Cardiac fibroblast (primary cell): ENCODE measurements around the gene UBIAD1.

Experiments
- DNase-seq, 2 donors: peaks; one replicate each; pipeline versions ENCODE4 v3.0.0 to v3.0.0-alpha.2; 2010; ENCODE audit warnings: low read depth in 2 of 2
- H3K4me3 ChIP-seq, 2 donors: replicated peaks in 1 of 2; 1 replicate in 1 of 2; 2 replicates in 1 of 2; pipeline ENCODE4 v1.5.1; 2011; ENCODE audit warnings: low read depth in 2 of 2, low read length in 2 of 2, mild to moderate bottlenecking in 2 of 2, moderate library complexity in 1 of 2
- CTCF ChIP-seq: IDR thresholded peaks from one replicate; pipeline ENCODE4 v1.5.1; 2011; ENCODE audit warnings: low read depth, mild to moderate bottlenecking, low read length, inconsistent platforms

The UBIAD1 gene

DNA sequence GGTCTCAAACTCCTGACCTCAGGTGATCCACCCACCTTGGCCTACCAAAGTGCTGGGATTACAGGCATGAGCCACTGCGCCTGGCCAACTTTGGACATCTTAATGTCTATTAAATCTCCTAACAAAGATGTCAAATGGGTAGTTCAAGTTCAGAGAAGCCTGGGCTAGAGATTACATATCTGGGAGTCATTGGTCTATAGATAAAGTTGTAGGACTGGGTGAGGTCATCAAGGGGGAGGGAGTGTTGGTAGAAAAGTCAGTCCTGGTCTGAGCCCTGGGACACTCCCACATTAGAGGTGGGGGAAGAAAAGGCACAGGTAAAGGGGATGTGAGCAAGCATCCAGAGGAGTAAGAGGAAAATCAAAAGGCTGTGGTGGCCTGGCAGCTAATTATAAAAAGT, 6.6 kb downstream of the UBIAD1 start:
- TF ChIP-seq CTCF, result no peak
- H3K4me3 ChIP-seq, result no peak overlapping the region
- DNase-seq, result no peak

- no peak for DNase-seq
- H3K4me3 ChIP-seq, result no peak overlapping the region
- no peak for TF ChIP-seq CTCF
Measured at GRCh38 chr1:11280719-11281376, 7.8 kb downstream of the UBIAD1 start.

- peak; percentile 96 to 98 for DNase-seq
- no peak overlapping the region for H3K4me3 ChIP-seq
Measured at GRCh38 chr1:11281518-11282331, 8.7 kb downstream of the UBIAD1 start.

DNA sequence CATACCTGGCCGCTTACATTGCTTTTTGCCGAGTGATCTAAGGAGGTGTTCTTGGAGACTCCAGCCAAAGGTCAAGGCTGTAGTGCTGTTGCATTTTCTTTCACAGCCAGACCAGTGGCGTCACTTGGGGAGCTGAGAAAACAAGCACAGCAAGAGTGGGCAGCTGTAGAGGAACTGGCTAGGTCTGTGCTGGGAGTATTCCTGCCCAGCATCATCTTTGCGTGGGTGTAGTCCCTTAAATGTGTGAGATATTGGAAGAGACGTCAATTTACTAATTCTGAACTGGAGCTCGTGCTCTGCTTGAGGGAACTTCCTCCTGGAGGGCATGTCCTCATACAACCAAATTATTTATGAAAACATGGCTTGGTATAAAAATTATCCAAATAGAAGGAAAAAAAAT, 10.2 kb downstream of the UBIAD1 start:
- no peak overlapping the region for H3K4me3 ChIP-seq
- DNase-seq, result no peak
- no peak for TF ChIP-seq CTCF

More at GRCh38 chr1:11281518-11282331, 8.7 kb downstream of the UBIAD1 start:
- no peak for TF ChIP-seq CTCF

- no peak for TF ChIP-seq CTCF
- H3K4me3 ChIP-seq, result no peak overlapping the region
- no peak for DNase-seq
Measured at GRCh38 chr1:11284784-11285183, 11.8 kb downstream of the UBIAD1 start.

DNA sequence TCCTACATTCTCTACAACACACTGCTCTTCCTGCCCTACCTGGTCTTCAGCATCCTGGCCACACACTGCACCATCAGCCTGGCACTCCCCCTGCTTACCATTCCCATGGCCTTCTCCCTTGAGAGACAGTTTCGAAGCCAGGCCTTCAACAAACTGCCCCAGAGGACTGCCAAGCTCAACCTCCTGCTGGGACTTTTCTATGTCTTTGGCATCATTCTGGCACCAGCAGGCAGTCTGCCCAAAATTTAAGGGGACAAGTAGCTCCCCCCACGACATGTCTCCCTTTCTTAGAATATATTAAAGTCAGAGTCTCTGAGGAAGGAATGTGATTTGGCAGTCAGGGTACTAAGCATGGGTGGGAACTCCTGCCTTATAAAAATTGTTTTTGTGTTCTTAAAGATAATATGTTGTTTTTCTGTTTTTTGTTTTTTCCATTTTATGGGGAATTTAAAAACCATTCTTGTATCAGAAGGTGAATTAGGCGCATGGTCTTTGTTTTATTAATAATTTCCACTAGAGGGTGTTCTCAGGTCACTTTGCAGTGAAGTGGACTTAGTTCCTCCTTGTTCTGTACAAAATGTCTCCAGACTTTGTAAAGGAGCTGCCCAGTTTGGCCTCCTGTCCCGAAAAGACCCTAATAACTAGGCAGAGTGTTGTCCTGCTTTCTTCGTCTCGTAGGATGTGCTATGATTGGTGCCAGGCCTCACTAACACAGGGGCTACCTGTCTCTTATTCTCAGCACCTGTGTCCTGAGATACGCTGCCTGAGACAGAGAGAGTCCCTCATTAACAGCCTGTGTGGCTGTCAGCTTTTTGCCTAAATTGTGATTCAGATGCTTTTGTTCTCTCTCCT, 13.1 kb downstream of the UBIAD1 start:
- DNase-seq, result peak; percentile 46
- no peak overlapping the region for H3K4me3 ChIP-seq
- TF ChIP-seq CTCF, result peak; percentile 19
